K562 (cell line): ENCODE measurements around the gene RPH3AL. TPM values are rescaled to one million over a fixed set of nuclear protein-coding genes. Genes with fewer than 3 reads are reported as not detected.
"Not testable (repeated sequence)": the region's sequence is repeated elsewhere in the genome, so short reads cannot be mapped to it uniquely, and the experiment has no call there.

Experiments used
- ATAC-seq: fragments of 200-7000 bp; cut with Tn5 transposase; 3 replicates; pipeline ENCODE4 v1.9.1; 2020; ENCODE audit warnings: moderate library complexity
- BruUV-seq: library from RNA; stranded (reverse); fragments of 400-500 nt; replicated peaks from 2 replicates; lab custom pipeline; 2021; lab: Mats Ljungman, UMichigan
- CTCF ChIA-PET: fragments of 300-600 bp; formaldehyde crosslinking; extraction: SDS; loops from one replicate; lab custom pipeline; 2021; ENCODE audit warnings: low intra/inter-chr PET ratio; lab: Yijun Ruan, JAX
- POLR2A ChIA-PET: fragments of 300-600, 350-650 bp; sonication (Branson Sonifier 250); formaldehyde crosslinking; extraction: SDS; loops from one replicate; lab custom pipeline; 2021; ENCODE audit warnings: antibody characterized with exemption, inconsistent platforms; lab: Yijun Ruan, JAX
- DNase-seq, 4 experiments: peaks; one replicate each; pipeline versions ENCODE4 v3.0.0 to v3.0.0-alpha.2; 2011 to 2018; ENCODE audit warnings: low spot score in 3 of 4, mixed read lengths in 3 of 4; ENCODE audit errors: extremely low read depth in 1 of 4
- FAIRE-seq: peaks from 2 replicates; lab custom pipeline; 2011; peaks lifted over from hg19 to GRCh38; lab: Jason Lieb, UNC
- H2AFZ ChIP-seq: 2 replicates; pipeline ENCODE4 v1.6.0; 2011; ENCODE audit warnings: low read depth, low read length, control low read depth, inconsistent platforms
- H3K27ac ChIP-seq: fragments of 200-600 bp; 3 replicates; pipeline ENCODE4 v1.8.0; 2011; ENCODE audit warnings: low read depth, mild to moderate bottlenecking, control low read depth, inconsistent platforms, low read length, moderate library complexity, mixed read lengths; ENCODE audit errors: extremely low read depth
- H3K27me3 ChIP-seq, 2 experiments: fragments of 300-600 bp in 1 of 2; 2 replicates in 1 of 2; 3 replicates in 1 of 2; pipeline versions ENCODE4 v1.6.0 to v1.8.0; 2011; ENCODE audit warnings: inconsistent platforms in 2 of 2, low read length in 2 of 2, mild to moderate bottlenecking in 1 of 2, mixed read lengths in 1 of 2, moderate library complexity in 1 of 2; ENCODE audit not compliant: control insufficient read depth in 2 of 2, insufficient read depth in 2 of 2
- H3K36me3 ChIP-seq: fragments of 300-600 bp; 3 replicates; pipeline ENCODE4 v1.8.0; 2011; ENCODE audit warnings: mild to moderate bottlenecking, low read length, inconsistent platforms; ENCODE audit not compliant: control insufficient read depth, insufficient read depth
- H3K4me1 ChIP-seq, 2 experiments: fragments of 200-600 bp in 1 of 2; replicated peaks in 1 of 2; 2 replicates in 1 of 2; 3 replicates in 1 of 2; pipeline versions ENCODE4 v1.5.1 to v1.8.0; 2011; ENCODE audit warnings: inconsistent platforms in 2 of 2, low read length in 2 of 2, mild to moderate bottlenecking in 1 of 2, mixed read lengths in 1 of 2, moderate library complexity in 1 of 2; ENCODE audit not compliant: control insufficient read depth in 2 of 2, insufficient read depth in 2 of 2
- H3K4me2 ChIP-seq: 2 replicates; pipeline ENCODE4 v1.6.1; 2011; ENCODE audit warnings: low read length, control low read depth, inconsistent platforms, mixed read lengths; ENCODE audit not compliant: insufficient read depth
- H3K4me3 ChIP-seq: fragments of 200-600 bp; sonication (generic), shearing (Covaris generic); 2 replicates; pipeline ENCODE4 v1.5.1; 2016; ENCODE audit warnings: control low read depth, inconsistent platforms
- H3K79me2 ChIP-seq: fragments of 200-600 bp; 3 replicates; pipeline ENCODE4 v1.8.0; 2011; ENCODE audit warnings: low read length, inconsistent platforms; ENCODE audit not compliant: control insufficient read depth, insufficient read depth
- H3K9ac ChIP-seq, 2 experiments: 2 replicates each; pipeline versions ENCODE4 v1.6.0 to v1.6.1; 2011; ENCODE audit warnings: low read depth in 2 of 2, low read length in 2 of 2, control low read depth in 1 of 2, inconsistent platforms in 1 of 2, mild to moderate bottlenecking in 1 of 2, mixed read lengths in 1 of 2; ENCODE audit not compliant: insufficient read depth in 1 of 2
- H3K9me1 ChIP-seq: one replicate; pipeline ENCODE4 v1.6.0; 2011; ENCODE audit warnings: inconsistent platforms, mild to moderate bottlenecking, low read length, moderate library complexity; ENCODE audit not compliant: control insufficient read depth, insufficient read depth
- H3K9me3 ChIP-seq: replicated peaks from 2 replicates; pipeline ENCODE4 v1.5.1; 2011; ENCODE audit warnings: low read depth, low read length, inconsistent platforms; ENCODE audit not compliant: control insufficient read depth, insufficient read depth
- H4K20me1 ChIP-seq: replicated peaks from 2 replicates; pipeline ENCODE4 v1.6.1; 2011; ENCODE audit warnings: low read length, inconsistent platforms, mixed read lengths; ENCODE audit not compliant: control insufficient read depth, insufficient read depth
- RBM25 ChIP-seq: fragments of 200-400 bp; formaldehyde crosslinking; IDR thresholded peaks from 2 replicates; pipeline ENCODE4 v1.6.1; 2018; ENCODE audit warnings: low read length, low read depth, moderate library complexity; ENCODE audit not compliant: severe bottlenecking
- ZNF165 ChIP-seq: fragments of 250-450 bp; sonication (Bioruptor Pico); IDR thresholded peaks from 2 replicates; pipeline ENCODE4 v1.4.0; 2020; ENCODE audit warnings: borderline replicate concordance
- ZNF583 ChIP-seq: fragments of 250-450 bp; sonication (Bioruptor Pico); IDR thresholded peaks from 2 replicates; pipeline ENCODE4 v1.4.0; 2020
- WGBS: fragments of 100-300 bp; shearing (Covaris generic); methylation state at CpG from one replicate; pipeline ENCODE4 v1.1.6; 2016; ENCODE audit warnings: low coverage, mixed read lengths; ENCODE audit not compliant: insufficient coverage; ENCODE audit errors: missing lambda C conversion rate; 5-methylcytosine and 5-hydroxymethylcytosine counted together
- in situ Hi-C: fragments of 300-500 bp; cut with MboI; formaldehyde crosslinking; loops from 4 replicates; pipeline ENCODE4 v1.15.0; 2018; ENCODE audit warnings: inconsistent platforms, mixed read lengths
- intact Hi-C: fragments of 100-400 bp; cut with micrococcal nuclease; formaldehyde crosslinking; loops from 2 replicates; pipeline ENCODE4 v1.14.2; 2022
- polyA plus RNA-seq, 8 experiments: library from polyadenylated mRNA; depleted of rRNA in 4 of 8; stranded (reverse) in 5 of 8; unstranded in 3 of 8; fragments of >200 nt; fragmentation: Nextera tagmentation in 2 of 8; fragmentation: Illumina TruSeq in 1 of 8; extraction: Ambion mirVana in 2 of 8; extraction: Trizol in 1 of 8; gene quantifications; 2 replicates each; pipeline versions ENCODE4 v1.2.1 to v1.2.3, GENCODE V29; 2011 to 2014; ENCODE audit warnings: inconsistent platforms in 1 of 8, missing spikeins in 1 of 8
- total RNA-seq, 7 experiments: library from RNA; depleted of rRNA in 6 of 7; stranded (reverse); fragments of >200 nt in 6 of 7; fragmentation: Illumina TruSeq in 2 of 7; extraction: Trizol in 2 of 7; gene quantifications; 2 replicates each; pipeline versions ENCODE4 v1.2.1 to v1.2.3, GENCODE V29; 2011 to 2021; ENCODE audit warnings: low replicate concordance in 1 of 7

The RPH3AL gene
- total and polyA plus RNA-seq, 9 of the 15 experiments (the other 6 are each of a cell fraction or from before 2014, with no cell fraction given), result 0.18 to 1.7 (median 0.39) TPM

- no peaks in the 10 kb centered on the region for H3K79me2 ChIP-seq
- H2AFZ ChIP-seq, result no peak overlapping the region
- no peaks in the 10 kb centered on the region for H3K4me1 ChIP-seq
- H3K27ac ChIP-seq, result no peak overlapping the region
- H3K9ac ChIP-seq, result no peak overlapping the region
- BruUV-seq, result no TSS peak
- in situ Hi-C loops, result no loop called here
- ATAC-seq, result no peak
- ChIA-PET POLR2A (interaction anchor here (0.6 to 0.9 kb wide), 2 partner anchors 10 to 43 kb away, joined by 4 read pairs; no protein-coding TSS in a partner anchor), CTCF (interaction anchor here (0.6 kb wide), 1 partner anchor 55 kb away, joined by 3 read pairs; no protein-coding TSS in a partner anchor)
- no peak for DNase-seq
- H3K9me3 ChIP-seq, result no peaks in the 10 kb centered on the region
- FAIRE-seq, result no peak
- H4K20me1 ChIP-seq, result no peaks in the 10 kb centered on the region; the same call in 1 of the 2 replicates
- H3K4me3 ChIP-seq, result no peak overlapping the region
- H3K27me3 ChIP-seq, result peaks cover 3 to 54% of the 10 kb centered on the region in 2 experiments; a peak in 3 of 5 replicates
- H3K9me1 ChIP-seq, result no peaks in the 10 kb centered on the region
- WGBS, result 0% methylated on average over 10 of the region's 14 CpGs
- no peak overlapping the region for H3K4me2 ChIP-seq
- intact Hi-C loops, result no loop called here
- TF ChIP-seq RBM25, result peak; percentile 61
- TF ChIP-seq ZNF583 (CRISPR knock-in tag), result no peak
- no peaks in the 10 kb centered on the region for H3K36me3 ChIP-seq
Observed at GRCh38 chr17:199806-200545, 152.6 kb downstream of the RPH3AL start.

DNA sequence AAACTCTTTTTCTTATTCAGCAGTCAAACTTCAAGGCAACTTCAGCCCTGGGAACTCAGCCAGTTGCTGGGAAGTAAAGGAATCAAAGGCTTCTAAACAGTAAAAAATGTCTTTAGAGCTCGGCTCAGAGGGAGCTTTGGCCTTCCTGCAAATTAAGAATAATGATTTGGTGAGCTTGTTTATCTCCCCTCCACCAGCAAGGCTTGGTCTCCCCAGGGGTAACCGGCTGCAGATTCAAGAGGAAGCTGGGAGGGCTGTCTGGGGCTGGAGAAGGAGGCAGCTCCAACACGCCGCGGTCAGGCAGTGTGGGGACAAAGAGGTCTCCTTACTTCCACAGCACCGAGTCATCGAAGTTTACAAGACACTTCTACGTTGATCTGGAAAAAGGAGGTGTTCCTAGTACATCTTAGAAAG, 153.4 kb downstream of the RPH3AL start:
- in situ Hi-C loops, result no loop called here
- ChIA-PET CTCF (no interaction called here), POLR2A (interaction anchor here (0.6 kb wide), 1 partner anchor 42 kb away, joined by 4 read pairs; no protein-coding TSS in a partner anchor)
- H4K20me1 ChIP-seq, result no peaks in the 10 kb centered on the region; the same call in 1 of the 2 replicates
- H3K4me1 ChIP-seq, result no peaks in the 10 kb centered on the region
- FAIRE-seq, result no peak
- H3K27me3 ChIP-seq, result peaks cover 3 to 54% of the 10 kb centered on the region in 2 experiments; a peak in 3 of 5 replicates
- no peaks in the 10 kb centered on the region for H3K9me1 ChIP-seq
- H3K4me3 ChIP-seq, result no peak overlapping the region
- no peaks in the 10 kb centered on the region for H3K36me3 ChIP-seq
- no peak overlapping the region for H3K4me2 ChIP-seq
- ATAC-seq, result no peak
- no peak for TF ChIP-seq ZNF165 (CRISPR knock-in tag)
- no peak overlapping the region for H3K27ac ChIP-seq
- DNase-seq, result no peak
- intact Hi-C loops, result no loop called here
- H3K9me3 ChIP-seq, result no peaks in the 10 kb centered on the region
- H3K9ac ChIP-seq, result no peak overlapping the region
- no peak overlapping the region for H2AFZ ChIP-seq
- BruUV-seq, result no TSS peak
- no peaks in the 10 kb centered on the region for H3K79me2 ChIP-seq
- 0% methylated on average over 8 of the region's 8 CpGs for WGBS

GRCh38 chr17:198225-198624, 154.4 kb downstream of the RPH3AL start:
- intact Hi-C loops, CTCF ChIA-PET, H3K4me3 ChIP-seq, H3K9me3 ChIP-seq, H3K9ac ChIP-seq, FAIRE-seq, H4K20me1 ChIP-seq, H2AFZ ChIP-seq, ATAC-seq, POLR2A ChIA-PET, BruUV-seq, H3K9me1 ChIP-seq, DNase-seq, H3K79me2 ChIP-seq, H3K27ac ChIP-seq, H3K4me2 ChIP-seq, in situ Hi-C loops, H3K4me1 ChIP-seq, H3K36me3 ChIP-seq: not testable (repeated sequence)
- WGBS, result 20% methylated on average over 15 of the region's 15 CpGs
- H3K27me3 ChIP-seq, result peaks cover under 1 to 50% of the 10 kb centered on the region in 2 experiments; a peak in 3 of 5 replicates
